OCI-LY7 (cell line): ENCODE results near the gene NDC80. TPM values are rescaled to one million over a fixed set of nuclear protein-coding genes. Genes with fewer than 3 reads are reported as not detected.

Source experiments
- BruUV-seq: library from RNA; stranded (reverse); fragments of 400-500 nt; replicated peaks from 2 replicates; lab custom pipeline; 2021; lab: Mats Ljungman, UMichigan
- CTCF ChIA-PET: fragments of 300-600 bp; sonication (Branson Sonifier 250); formaldehyde crosslinking; loops from one replicate; lab custom pipeline; 2022; ENCODE audit warnings: antibody characterized with exemption; ENCODE audit not compliant: unreplicated experiment; lab: Charles Lee
- POLR2A ChIA-PET: fragments of 300-600 bp; sonication (Branson Sonifier 250); formaldehyde crosslinking; loops from one replicate; lab custom pipeline; 2022; ENCODE audit warnings: antibody characterized with exemption; lab: Charles Lee
- DNase-seq: peaks from one replicate; pipeline ENCODE4 v3.0.0-alpha.2; 2015; ENCODE audit warnings: low spot score
- H2AFZ ChIP-seq: fragments of 200-600 bp; sonication (generic), shearing (Covaris generic); 2 replicates; pipeline ENCODE4 v1.6.1; 2014; ENCODE audit warnings: mild to moderate bottlenecking, antibody characterized with exemption, low read length, moderate library complexity
- H3K27ac ChIP-seq: fragments of 200-600 bp; sonication (generic); 2 replicates; pipeline ENCODE4 v1.5.1; 2014; ENCODE audit warnings: mixed run types, low read depth, mild to moderate bottlenecking, moderate library complexity, low read length, inconsistent platforms; ENCODE audit not compliant: poor library complexity, severe bottlenecking
- H3K36me3 ChIP-seq: fragments of 200-600 bp; sonication (generic); 2 replicates; pipeline ENCODE4 v1.6.1; 2014; ENCODE audit warnings: mild to moderate bottlenecking, antibody characterized with exemption, low read length, moderate library complexity, mixed read lengths; ENCODE audit not compliant: insufficient read depth
- H3K4me1 ChIP-seq: fragments of 200-600 bp; sonication (generic); 2 replicates; pipeline ENCODE4 v1.5.1; 2014; ENCODE audit warnings: mild to moderate bottlenecking, low read length; ENCODE audit not compliant: insufficient read depth, poor library complexity, severe bottlenecking
- H3K4me2 ChIP-seq: fragments of 200-600 bp; sonication (generic); 2 replicates; pipeline ENCODE4 v1.6.1; 2014; ENCODE audit warnings: mild to moderate bottlenecking, low read length
- H3K4me3 ChIP-seq: fragments of 200-600 bp; sonication (generic); 2 replicates; pipeline ENCODE4 v1.5.1; 2014; ENCODE audit warnings: mild to moderate bottlenecking, low read depth, low read length; ENCODE audit not compliant: poor library complexity, severe bottlenecking
- H3K79me2 ChIP-seq: fragments of 200-600 bp; sonication (generic); 2 replicates; pipeline ENCODE4 v1.6.1; 2016; ENCODE audit warnings: low read depth, mild to moderate bottlenecking, low read length, moderate library complexity, mixed read lengths; ENCODE audit not compliant: insufficient read depth
- H3K9me2 ChIP-seq: fragments of 200-600 bp; sonication (generic); 2 replicates; pipeline ENCODE4 v1.6.1; 2016; ENCODE audit warnings: mild to moderate bottlenecking, low read length, mixed read lengths; ENCODE audit not compliant: insufficient read depth
- H3K9me3 ChIP-seq: fragments of 200-600 bp; sonication (generic); 2 replicates; pipeline ENCODE4 v1.6.1; 2014; ENCODE audit warnings: mild to moderate bottlenecking, mixed run types, low read length, mixed read lengths
- H4K20me1 ChIP-seq: fragments of 200-600 bp; sonication (generic); 2 replicates; pipeline ENCODE4 v1.6.1; 2014; ENCODE audit warnings: mild to moderate bottlenecking, antibody characterized with exemption, low read length, moderate library complexity, mixed read lengths; ENCODE audit not compliant: insufficient read depth
- EZH2phosphoT487 ChIP-seq: fragments of 200-600 bp; sonication (generic); IDR thresholded peaks from 2 replicates; pipeline ENCODE4 v1.6.1; 2018; ENCODE audit warnings: low read depth, borderline replicate concordance, mild to moderate bottlenecking, mixed run types, antibody characterized with exemption, low read length, moderate library complexity, mixed read lengths
- intact Hi-C: fragments of 100-400 bp; cut with micrococcal nuclease; formaldehyde crosslinking; loops from one replicate; pipeline ENCODE4 v1.10.0; 2022; ENCODE audit not compliant: unreplicated experiment
- total RNA-seq, 2 experiments: library from RNA; depleted of rRNA in 1 of 2; stranded (reverse); fragments of >200 nt in 1 of 2; shearing (Covaris generic) in 1 of 2; gene quantifications; 2 replicates each; pipeline ENCODE4 v1.2.3, GENCODE V29; 2014 to 2022
- TF ChIP-seq, protein P1 (sequence below): fragments of 200-600 bp; sonication (generic); conservative IDR thresholded peaks from 2 replicates; pipeline ENCODE4 v1.5.1; 2014; ENCODE audit warnings: mild to moderate bottlenecking, antibody characterized with exemption, low read length, moderate library complexity, mixed read lengths

Gene NDC80
- total RNA-seq, 2 experiments from 2014 or later: 91.1 to 105 TPM

DNA sequence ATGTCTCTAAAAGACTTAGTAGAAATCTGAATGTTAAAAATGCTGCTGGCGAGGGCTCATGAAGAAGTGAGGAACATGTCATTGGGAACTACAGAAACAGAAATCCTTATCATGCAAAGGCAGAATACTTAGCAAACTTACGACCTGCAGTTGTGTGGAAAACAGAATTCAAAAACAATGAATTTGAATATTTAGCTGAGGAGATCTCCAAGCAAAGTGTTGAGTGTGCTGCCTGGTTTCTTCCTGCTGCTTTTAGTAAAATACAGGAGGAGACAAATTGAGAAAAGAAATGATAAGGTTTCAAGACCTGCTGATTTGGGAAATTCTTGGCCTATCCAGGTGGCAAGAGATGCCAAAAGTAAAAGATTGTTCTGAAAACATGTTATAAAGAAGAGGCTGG lies 38.6 kb upstream of the NDC80 start:
- CTCF ChIA-PET: no interaction called here
- H3K4me1 ChIP-seq: peaks cover 64% of the 10 kb centered on the region

DNA sequence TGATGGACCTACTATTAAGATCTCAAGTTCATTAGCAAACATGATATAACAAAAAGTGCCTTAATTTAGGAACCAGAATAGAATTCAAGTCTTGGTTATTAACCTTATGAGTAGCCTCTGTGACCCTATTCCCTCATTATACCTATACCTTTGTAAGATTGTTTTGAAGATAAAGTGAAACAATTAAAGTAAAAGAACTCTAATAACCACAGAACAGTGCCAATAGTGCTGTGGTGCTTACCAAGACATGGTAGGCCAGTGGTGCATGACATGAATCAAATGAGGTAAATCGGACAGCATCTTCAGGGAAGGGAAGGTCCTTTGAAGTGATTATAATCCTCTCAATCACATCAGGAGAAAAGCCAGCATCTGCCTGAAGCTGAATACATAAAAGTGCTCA lies 36.5 kb upstream of the NDC80 start:
- DNase-seq: peak; percentile 88
- ChIA-PET CTCF (interaction anchor here (0.6 kb wide), 1 partner anchor 38 kb away, joined by 3 read pairs; no protein-coding TSS in a partner anchor), POLR2A (interaction anchor here (0.8 to 2.8 kb wide), 7 partner anchors 8 to 199 kb away, joined by 3 to 17 read pairs (median 4); no protein-coding TSS in a partner anchor)
- Histone ChIP-seq H2AFZ (peak overlapping the region; percentile 58; the same call in 1 of the 2 replicates), H3K4me2 (peak overlapping the region; percentile 80), H4K20me1 (no peaks in the 10 kb centered on the region), H3K9me3 (peaks cover 33% of the 10 kb centered on the region; the same call in 1 of the 2 replicates), H3K9me2 (no peaks in the 10 kb centered on the region), H3K4me3 (peak overlapping the region; percentile 48), H3K79me2 (no peaks in the 10 kb centered on the region), H3K27ac (peak overlapping the region; percentile 99), H3K4me1 (peaks cover 79% of the 10 kb centered on the region), H3K36me3 (peaks cover 54% of the 10 kb centered on the region)
- TF ChIP-seq, protein P1, sequence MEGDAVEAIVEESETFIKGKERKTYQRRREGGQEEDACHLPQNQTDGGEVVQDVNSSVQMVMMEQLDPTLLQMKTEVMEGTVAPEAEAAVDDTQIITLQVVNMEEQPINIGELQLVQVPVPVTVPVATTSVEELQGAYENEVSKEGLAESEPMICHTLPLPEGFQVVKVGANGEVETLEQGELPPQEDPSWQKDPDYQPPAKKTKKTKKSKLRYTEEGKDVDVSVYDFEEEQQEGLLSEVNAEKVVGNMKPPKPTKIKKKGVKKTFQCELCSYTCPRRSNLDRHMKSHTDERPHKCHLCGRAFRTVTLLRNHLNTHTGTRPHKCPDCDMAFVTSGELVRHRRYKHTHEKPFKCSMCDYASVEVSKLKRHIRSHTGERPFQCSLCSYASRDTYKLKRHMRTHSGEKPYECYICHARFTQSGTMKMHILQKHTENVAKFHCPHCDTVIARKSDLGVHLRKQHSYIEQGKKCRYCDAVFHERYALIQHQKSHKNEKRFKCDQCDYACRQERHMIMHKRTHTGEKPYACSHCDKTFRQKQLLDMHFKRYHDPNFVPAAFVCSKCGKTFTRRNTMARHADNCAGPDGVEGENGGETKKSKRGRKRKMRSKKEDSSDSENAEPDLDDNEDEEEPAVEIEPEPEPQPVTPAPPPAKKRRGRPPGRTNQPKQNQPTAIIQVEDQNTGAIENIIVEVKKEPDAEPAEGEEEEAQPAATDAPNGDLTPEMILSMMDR: no peak
- TF ChIP-seq EZH2phosphoT487: no peak
- intact Hi-C loops: no loop called here
- BruUV-seq: TSS peak; percentile 59

More for the DNA sequence above, 38.6 kb upstream of the NDC80 start:
- H3K9me2 ChIP-seq: no peaks in the 10 kb centered on the region
- no peaks in the 10 kb centered on the region for H4K20me1 ChIP-seq
- H3K36me3 ChIP-seq: peaks cover 42% of the 10 kb centered on the region
- no peaks in the 10 kb centered on the region for H3K79me2 ChIP-seq
- intact Hi-C loops: no loop called here
- H3K27ac ChIP-seq: no peak overlapping the region
- no TSS peak for BruUV-seq
- POLR2A ChIA-PET: interaction anchor here (1.6 to 2.2 kb wide), 2 partner anchors 10 to 20 kb away, joined by 4 to 7 read pairs; no protein-coding TSS in a partner anchor
- no peak for DNase-seq
- no peak overlapping the region for H3K4me2 ChIP-seq
- H2AFZ ChIP-seq: no peak overlapping the region
- no peak for TF ChIP-seq EZH2phosphoT487
- H3K4me3 ChIP-seq: no peak overlapping the region
- peaks cover 36% of the 10 kb centered on the region; the same call in 1 of the 2 replicates for H3K9me3 ChIP-seq

DNA sequence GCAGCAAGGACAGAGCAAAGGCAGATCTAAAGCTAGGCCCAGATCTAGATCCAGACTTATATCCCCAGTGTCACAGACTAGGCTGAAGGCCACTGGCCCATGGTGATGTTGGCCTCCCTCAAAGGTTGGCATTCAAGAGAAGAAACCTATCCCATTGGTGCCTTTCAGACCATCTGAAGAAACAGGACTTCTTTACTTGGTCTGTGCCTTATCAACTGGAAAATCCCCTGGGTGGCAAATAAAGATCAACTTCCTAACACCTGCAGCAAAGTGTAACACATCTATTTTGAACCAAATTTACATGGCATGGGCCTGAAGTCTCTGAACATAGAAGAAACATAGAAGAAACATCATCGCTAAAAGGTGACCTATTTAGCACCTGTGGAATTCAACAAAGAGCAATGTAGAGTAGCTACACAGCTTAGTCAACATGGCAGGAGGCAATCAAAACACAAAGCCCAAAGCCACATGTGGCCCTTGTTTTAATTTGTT lies 35.9 kb upstream of the NDC80 start:
- peak overlapping the region; percentile 48 for H3K4me3 ChIP-seq

More for the DNA sequence above, 35.9 kb upstream of the NDC80 start:
- DNase-seq: peak; percentile 95
- Histone ChIP-seq H3K27ac (peak overlapping the region; percentile 99), H3K9me3 (peaks cover 32% of the 10 kb centered on the region; the same call in 1 of the 2 replicates), H3K79me2 (no peaks in the 10 kb centered on the region), H2AFZ (peak overlapping the region; percentile 58; the same call in 1 of the 2 replicates), H4K20me1 (no peaks in the 10 kb centered on the region), H3K9me2 (no peaks in the 10 kb centered on the region), H3K36me3 (peaks cover 59% of the 10 kb centered on the region), H3K4me1 (peaks cover 84% of the 10 kb centered on the region), H3K4me2 (peak overlapping the region; percentile 80)
- TF ChIP-seq, protein P1: no peak
- TF ChIP-seq EZH2phosphoT487: no peak
- no TSS peak for BruUV-seq
- intact Hi-C loops: no loop called here
- ChIA-PET CTCF (interaction anchor here (0.6 kb wide), 1 partner anchor 39 kb away, joined by 3 read pairs; no protein-coding TSS in a partner anchor), POLR2A (interaction anchor here (0.6 to 2.8 kb wide), 10 partner anchors 9 to 451 kb away, joined by 3 to 17 read pairs (median 4); no protein-coding TSS in a partner anchor)
